KG1 (cell line): ENCODE results near the gene APLN.

Source experiments
- DNase-seq: peaks from one replicate; lab custom pipeline; 2025; lab: John Stamatoyannopoulos, UW

The APLN gene

DNA sequence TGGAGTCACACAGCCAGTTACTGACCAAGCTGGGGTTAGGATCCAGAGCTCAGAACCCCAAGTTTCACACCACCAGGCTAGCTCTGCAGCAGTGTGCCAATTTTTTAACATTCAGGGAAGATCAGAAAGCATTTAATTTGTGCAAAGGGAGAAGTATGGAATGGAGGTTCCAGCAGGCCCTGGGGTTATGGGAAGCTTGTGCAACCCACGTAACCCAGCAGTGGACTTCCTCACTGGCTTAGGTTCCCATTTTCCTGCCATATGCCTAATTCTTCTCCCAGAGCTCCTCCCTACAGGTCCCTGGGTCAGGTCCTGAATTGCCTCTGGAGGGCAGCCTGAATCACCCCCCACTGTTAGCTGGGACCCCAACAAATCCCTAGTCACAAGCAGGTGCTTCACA lies 14.0 kb downstream of the APLN start:
- DNase-seq: no peak

DNA sequence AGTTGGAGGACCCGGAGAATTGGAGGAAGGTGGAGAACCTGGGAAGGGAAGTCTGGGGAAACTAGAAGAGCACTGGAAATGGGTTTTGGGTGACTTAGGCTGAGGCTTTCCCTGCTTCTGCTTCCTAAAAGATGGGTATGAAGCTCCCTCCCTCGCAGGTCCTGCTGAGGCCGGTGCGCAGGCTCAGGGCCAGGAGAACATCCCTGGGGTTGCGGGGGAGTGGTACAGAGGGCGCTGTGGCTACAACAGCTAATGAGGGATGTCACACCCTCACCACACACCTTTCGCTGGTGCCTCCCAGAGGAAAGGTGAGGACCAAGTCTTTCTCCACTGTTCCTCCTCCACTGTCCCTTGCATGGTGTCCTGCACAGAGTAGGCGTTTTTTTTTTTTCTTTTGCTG lies 15.8 kb downstream of the APLN start:
- DNase-seq: no peak

DNA sequence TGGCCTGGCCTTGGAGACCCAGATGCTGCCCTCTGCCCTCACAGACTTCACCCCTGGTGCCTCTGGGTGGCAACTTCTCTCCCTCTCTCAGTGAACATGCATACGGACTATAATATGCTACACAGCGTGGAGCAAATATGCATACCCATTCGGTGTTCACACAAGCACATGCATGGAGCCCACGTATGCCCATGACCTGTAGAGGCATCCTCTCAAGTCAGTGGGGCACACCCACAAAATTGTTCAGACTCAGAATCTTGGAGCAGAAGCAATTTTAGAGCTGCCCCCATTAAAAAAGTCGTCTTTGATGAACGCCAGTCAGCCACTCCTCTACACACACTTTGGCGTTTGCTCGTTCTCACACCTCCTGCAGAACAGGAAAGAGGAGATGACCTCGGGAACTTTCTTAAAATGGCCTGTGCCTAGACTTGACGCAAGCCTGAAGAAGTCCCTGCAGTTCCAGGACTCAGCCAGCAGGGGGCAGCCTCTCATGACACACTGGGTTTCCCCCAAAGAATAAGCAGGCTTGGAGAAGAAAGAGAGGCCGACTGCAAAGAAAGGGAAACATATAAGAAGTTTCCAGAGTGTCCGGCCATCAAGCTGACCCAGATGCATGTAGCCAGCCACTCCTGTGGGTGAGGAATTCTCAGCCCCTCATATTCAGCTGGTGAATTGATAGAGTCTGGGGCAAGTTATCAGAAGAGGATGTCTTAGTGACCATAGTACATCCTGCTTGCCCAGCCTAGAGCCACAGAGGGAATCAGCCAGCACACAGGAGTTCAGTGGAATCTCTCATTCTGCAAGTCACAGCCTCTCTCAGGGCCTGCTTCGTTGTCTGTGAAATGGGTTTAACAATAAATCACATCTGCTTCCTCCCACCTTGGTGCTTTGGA lies 17.3 kb downstream of the APLN start:
- peak; percentile 3 for DNase-seq

DNA sequence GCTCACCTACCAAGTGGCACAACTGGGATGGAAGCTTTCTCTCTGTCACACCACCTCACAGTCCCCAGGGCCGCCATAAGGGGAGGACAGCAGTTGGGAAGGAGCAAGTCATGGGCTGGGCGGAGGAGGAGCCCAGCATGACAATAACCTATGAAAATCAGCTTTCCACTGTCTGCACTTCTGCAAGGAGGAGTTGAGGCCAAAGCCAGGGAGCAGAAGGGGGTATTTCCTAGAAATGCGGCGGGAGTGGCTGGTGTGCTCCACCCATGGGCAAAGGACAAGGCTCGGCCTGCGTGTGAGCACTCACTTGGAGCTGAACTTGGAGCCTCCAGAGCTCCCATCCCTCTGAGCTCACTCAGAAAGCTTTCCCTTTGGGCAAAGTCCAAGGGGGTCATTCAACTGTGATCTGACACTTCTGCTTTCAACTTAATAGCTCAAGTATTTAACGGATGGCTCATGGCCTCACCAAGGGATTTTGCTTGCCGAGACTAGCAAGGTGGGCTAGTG lies 18.5 kb downstream of the APLN start:
- no peak for DNase-seq

DNA sequence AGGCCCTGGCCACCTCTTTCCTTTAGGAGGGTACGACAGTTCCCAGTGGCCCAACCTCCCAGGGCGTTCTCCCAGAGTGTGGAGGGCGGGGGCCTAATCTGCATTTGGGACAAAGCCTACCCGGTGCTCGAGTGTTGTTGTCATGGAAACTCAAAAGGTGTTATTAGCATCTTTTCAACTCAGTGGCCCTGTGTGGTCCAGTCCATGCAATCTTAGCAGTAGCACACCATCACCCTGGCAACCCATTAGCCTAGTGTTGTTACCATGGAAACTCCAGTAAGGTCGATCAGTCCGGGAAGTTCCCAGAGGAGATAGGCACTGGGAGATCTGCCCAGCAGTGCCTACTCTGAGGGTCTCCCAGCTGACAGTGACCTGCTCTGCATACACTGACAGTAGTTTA lies 20.2 kb downstream of the APLN start:
- DNase-seq: no peak

DNA sequence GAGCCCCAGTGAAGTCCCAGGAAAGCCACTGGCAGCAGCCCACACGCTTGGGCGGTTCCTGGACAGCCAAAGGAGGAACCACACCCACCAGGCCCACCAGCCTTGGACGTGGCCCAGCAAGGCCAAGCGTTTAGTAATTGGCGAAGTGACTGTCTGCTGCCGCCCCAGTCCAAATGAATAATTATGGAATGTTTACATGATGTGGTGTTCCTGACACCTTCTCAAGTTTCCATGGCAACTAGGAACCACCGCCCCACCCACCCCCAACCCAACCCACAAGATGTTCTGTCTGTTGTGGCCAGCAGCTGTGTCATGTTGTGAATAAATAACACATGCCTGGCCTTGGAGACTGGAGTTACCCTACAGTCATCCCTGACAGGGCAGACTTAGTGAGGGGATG lies 22.3 kb downstream of the APLN start:
- DNase-seq: no peak

DNA sequence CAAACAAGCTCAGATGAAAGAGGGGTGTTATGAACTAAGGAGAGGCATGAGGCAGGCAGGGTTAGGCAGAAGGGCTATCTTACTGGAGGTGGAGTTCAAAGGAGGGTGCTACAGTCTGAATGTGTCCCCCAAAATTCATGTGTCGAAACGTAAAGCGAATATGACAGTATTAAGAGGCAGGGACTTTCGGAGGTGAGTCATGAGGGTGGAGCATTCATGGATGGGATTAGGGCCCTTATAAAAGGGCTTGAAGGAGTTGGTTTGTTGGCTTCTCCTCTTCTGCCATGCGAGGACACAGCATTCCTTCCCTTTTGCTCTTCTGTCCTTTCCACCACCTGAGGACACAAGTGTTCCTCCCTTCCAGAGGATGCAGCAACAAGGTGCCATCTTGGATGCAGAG lies 22.9 kb downstream of the APLN start:
- no peak for DNase-seq

DNA sequence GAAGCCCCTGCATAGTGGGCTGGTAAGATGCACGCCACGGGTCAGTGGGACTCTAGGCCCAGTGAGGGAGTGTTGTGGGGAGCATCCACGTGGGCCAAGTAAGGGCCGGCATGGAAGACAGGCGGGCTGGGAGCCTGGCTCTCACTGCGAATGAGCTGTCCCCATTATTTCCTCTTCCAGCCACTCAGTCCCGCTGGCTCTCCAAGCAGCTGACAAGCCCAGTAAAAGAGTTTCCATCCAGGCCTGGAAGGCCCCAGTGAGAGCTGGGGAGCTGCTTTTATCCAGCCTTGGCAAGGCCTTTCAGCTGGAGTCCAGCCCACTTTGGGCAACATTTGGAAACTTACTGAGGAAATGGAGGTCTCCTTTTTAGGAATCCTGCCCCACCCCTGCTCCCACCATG lies 24.9 kb downstream of the APLN start:
- DNase-seq: no peak

DNA sequence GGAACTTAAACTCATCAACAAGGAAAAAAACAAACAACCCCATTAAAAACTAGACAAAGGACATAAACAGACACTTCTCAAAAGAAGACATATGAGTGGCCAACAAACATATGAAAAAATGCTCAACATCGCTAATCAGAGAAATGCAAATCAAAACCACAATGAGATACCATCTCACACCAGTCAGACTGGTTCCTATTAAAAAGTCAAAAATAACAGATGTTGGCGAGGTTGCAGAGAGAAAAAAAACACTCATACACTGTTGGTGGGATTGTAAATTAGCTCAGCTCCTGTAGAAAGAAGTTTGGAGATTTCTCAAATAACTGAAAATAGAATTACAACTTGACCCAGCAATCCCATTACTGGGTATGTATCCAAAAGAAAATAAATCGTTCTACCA lies 28.7 kb downstream of the APLN start:
- no peak for DNase-seq

DNA sequence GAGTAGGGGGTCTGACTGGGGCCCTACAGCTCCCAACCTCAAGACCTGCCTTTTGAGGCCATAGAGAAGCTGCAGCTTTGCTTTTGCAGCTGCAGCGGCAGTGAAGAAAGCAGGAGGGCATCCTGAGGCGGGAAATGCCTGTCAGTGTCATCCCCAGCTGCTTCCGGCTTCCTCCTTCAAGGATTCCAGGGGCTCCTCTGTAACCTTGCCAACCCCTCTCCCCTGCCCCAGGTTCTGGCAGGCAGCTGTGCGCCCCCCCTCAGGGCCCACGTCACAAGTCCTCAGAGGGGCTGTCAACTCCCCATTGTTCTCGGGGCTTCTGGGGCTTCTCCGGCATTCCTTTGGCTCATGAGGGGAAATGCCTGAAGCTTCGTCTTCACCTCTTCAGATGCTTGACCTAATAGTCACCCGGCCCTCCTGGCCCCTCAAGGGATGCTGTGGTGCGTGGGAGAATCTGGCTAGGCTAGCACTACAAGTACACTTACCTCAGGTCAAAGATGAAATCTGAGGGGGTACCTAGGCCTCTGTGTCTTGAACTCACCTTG lies 31.9 kb downstream of the APLN start:
- DNase-seq: no peak

DNA sequence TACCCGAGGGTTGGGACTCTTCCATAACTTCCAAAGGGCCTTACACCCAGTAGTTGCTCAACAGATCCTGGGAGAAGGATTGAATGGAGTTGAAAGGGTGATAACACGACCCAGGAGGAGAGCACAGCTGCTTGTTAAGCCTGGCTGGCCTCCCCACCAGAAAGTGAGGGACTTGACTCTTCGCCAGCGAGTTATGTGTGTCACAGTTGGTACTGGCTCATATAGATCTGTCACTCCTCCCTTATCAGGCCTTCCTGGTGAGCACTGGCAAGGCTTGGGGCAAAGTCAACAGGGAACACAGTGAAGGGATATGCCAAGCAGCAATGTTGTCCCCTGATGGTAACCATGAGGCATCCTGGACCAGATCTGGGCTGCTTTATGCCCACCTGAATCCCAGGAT lies 35.8 kb downstream of the APLN start:
- no peak for DNase-seq

DNA sequence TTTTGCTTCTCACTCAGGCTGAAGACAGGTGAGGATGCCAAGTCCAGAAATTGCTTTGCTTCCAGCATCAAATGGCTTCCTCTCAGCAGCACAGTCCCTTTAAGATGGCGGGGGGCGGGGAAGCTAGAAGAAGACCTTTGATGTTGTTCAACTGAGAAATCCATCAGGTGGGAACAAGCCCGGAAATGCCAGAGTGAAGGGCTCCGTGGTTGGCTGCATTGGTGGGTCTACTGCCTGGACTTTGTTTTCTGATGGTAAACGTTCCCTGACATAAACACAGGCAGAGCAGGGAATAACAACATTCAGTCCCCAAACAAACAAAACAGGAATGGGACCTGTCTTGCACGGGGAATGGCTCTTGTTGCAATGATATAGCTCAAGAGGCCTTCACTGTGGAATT lies 37.3 kb downstream of the APLN start:
- no peak for DNase-seq

DNA sequence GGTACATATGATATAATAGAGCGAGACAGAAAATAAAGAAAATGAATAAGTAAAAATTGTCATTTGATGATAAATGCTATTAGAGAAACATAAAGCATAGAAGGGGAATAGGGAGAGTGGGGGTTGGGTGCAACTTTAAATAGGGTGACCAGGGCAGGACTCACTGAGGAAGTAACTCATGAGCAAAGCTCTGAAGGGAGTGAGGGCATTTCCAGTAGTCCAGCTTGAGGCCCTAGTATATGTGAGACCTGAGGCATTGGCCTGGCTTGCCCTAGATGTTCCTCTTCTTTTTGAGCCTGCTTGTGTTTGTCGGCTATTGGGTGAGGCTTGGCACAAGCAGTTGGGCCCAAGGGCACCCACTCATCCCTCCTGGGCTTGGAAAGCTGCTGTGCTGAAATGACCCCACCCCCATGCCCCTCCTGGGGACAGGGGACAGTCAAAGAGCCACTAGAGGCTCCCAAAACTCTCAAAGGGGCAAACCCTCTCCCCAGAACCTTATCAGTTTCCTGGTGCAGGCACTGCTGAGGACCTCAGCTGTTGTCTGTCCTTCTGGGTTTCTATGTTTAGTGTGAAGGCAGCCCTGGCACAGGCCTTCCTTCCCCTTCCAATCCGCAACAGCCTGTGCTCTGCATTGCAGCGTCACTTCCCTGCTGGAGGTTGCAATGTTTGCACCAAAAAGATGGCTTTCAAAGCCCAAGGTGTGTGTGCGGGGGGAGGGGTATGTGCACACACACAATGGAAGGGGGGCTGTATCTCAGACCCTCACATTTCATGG lies 40.1 kb downstream of the APLN start:
- DNase-seq: no peak

DNA sequence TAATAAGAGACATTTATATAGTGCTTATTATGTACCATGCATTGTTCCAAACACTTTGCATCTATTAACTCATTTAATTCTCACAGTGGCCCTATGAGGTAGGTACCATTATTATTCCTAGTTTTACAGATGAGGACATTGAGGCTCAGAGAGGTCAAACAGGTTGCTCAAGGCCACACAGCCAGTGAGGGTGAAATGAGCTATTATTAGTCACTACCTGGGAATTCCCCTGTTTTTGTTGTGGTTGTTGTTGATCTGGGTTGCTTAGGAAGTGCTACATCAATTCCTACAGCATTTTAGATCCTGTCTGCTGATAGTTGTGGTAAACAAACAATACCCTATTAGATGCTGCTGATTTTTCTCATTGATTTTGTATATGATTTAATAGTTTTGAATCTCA lies 41.2 kb downstream of the APLN start:
- no peak for DNase-seq

DNA sequence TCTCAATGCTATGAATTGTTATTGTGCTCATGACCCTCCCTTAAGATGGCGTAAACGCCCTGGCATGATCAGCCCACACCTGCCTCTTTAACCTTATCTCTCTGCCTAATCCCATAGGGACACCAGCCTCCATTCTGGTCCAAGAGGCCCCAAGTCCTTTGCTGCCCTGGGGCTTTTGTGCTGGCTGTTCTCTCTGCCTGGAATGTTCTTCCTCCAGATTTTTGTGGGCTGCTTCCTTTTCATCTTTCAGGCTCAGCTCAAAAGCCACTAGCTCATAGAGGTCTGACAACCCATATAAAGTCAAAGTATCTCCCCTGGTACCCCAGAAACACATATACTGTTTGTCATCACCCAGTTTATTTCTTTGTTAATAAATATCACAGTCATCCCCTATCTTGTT lies 42.4 kb downstream of the APLN start:
- DNase-seq: no peak

DNA sequence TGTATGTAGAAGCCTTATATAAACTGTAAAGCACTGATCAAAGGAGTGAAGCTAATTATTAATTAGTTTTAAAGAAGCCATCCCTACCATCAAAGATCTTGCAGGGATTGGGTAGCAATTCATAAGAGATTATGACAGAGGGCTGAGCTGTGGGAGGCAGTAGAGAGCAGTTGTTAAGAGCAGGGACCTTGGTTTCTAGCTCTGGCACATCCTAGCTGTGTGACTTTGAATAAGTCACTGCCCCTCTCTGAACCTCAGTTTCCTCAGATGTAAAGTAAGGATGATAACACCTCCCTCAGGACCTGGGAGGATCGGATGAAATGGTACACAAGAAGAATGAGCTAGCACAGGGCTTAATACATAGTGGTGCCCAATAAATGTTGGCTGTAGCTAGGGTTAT lies 45.4 kb downstream of the APLN start:
- DNase-seq: no peak

DNA sequence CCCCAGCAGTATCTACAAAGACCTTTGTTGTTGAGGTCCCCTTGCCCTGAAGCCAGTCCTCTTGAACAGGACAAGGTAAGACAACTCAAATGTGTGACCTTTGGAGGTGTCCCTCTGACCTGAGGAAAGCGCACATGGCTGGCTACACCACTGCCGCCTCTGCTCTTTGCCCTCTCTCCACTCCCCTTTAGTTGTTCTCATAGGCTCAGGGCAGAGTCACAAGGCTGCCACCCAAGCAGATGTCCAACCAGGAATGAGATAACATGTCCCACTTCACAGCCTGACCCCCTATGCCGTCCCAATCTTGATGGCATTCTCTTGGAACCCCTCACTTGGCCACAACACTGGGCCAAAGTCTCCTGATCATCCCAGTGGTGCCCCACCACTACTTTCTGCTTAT lies 46.3 kb downstream of the APLN start:
- no peak for DNase-seq

DNA sequence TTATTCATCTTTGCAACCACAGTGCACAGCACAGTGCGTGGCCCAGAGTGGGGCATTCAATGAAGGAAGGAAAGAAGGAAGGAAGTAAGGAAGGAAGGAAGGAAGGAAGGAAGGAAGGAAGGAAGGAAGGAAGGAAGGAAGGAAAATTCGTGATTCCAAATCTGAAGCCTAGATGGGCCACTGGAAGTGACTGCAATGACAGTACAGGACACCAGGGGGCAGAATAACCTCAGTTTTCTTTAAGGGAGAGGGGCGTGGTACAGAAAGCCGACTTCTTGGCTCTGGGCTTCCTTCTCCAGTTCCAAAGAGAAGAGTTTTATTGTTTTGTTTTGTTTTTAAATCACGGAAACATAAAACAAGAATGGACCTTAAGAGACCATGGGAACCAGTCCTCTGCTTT lies 47.8 kb downstream of the APLN start:
- peak; percentile 2 for DNase-seq

DNA sequence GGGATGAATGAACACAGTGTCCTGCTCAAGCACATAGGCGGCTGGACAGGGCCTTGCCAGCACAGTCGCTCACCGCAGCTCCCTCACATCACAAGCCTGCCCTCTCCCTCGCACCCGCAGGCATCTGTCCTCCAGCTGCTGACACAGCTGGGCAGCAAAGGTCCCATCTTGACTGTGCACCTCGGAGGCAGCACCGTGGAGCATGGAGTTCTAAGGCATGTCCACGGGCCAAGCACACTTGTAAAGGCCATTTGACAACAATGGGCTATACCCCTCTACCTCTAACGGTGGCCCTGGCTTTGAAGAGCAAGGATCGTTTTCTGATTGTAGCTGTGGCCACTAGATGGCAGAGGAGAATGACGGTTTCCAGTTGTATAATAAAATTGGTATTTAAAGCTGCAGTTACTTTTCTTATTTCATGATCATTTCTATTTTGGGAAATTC lies 53.8 kb downstream of the APLN start:
- DNase-seq: no peak

DNA sequence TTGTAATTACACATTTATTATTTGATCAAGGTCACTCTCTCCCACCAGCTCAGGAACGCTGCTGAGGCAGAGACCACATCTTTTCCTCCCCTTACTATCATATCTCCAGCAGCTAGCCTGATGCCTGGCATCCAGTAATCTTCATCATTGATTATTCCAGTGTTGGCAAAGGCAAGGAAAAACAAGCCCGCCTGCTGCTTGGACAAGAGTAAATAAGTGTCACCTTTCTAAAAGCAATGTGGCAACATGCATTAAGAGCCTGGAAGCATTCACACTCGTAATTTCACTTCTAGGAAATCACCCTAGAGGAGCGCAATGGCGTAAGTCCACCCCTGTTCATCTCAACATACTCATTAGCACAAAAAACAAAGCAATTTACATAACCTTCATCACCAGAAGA lies 54.8 kb downstream of the APLN start:
- DNase-seq: no peak

DNA sequence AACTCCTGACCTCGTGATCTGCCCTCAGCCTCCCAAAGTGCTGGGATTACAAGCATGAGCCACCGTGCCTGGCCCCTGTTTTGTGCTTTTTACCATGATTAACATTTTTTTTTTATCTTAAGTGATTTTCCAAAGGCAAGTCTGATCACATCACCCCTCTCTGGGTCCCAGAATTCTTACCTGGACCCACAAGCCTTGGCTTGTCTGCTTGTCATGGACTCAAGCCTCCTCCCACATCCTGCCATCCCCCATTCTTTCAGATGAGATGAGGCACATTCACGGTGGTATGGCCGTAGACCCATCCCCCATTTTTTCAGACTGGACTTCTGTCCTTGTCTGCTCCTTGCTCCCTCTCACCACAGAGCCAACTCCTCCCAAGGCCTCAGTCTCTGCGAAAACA lies 55.3 kb downstream of the APLN start:
- DNase-seq: no peak

DNA sequence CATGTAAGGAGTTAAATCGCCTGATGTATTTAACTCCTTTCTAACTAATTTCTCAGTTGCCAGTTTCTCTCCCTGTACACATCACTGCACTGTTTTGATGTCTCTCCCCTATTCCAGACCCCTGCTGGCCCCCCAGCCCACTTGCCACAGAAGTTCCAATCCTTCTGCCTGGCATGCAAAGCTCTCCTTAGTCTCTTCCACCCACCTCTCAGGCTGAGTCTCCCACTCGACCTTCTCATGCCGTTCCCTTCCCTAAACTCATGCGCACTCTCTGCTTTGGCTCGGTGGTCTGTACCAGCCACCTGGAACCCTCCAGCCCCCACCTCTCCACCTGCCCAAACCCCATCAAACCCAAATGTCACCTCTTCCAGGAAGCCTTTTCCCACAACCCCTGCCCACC lies 56.9 kb downstream of the APLN start:
- no peak for DNase-seq

DNA sequence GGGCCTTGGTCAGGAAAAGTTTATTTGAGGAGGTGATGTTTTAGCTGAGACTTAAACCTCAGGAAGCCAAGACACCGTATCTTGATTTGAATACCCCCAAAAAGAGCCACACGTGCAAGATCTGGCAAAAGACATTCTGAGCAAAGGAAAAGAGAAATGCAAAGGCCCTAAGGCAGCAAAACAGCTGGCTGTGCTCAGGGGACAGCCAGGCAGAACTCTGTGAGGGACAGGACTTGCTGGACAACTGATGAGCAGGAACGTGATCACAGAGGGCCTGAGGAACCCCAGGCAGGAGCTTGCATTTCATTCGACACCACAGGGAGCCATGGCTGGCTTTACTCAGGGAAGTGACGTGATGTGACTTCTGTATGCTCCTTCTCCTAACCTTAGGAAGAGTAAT lies 58.7 kb downstream of the APLN start:
- DNase-seq: no peak
